K562 treated with DMSO at 1 percent for 48 hours (cell line): ENCODE measurements around the gene DUSP5. TPM values are rescaled to one million over a fixed set of nuclear protein-coding genes. Genes with fewer than 3 reads are reported as not detected.

ENCODE experiments used
- total RNA-seq: library from RNA; unstranded; fragments of 300-600 nt; gene quantifications from 2 replicates; pipeline ENCODE4 v1.2.3, GENCODE V29; 2022; ENCODE audit warnings: low replicate concordance; ENCODE audit errors: extremely low read depth

DUSP5 gene
- not detected in 2 replicates for total RNA-seq

GRCh38 chr10:110497438-110498086 is at the start of gene DUSP5:
DUSP5 (plus strand) TSS chr10:110497907; CDS start chr10:110498122, 215 bp downstream.

Other genes starting within 250 kb of the DUSP5 start
- not detected in 2 replicates for gene SMNDC1, start 193.0 kb upstream of the DUSP5 start, total RNA-seq
- gene SMC3, start 69.8 kb downstream of the DUSP5 start, total RNA-seq: not detected in 2 replicates
- not detected in 2 replicates for gene RBM20, start 146.4 kb downstream of the DUSP5 start, total RNA-seq